8988T (cell line): Measurements from ENCODE around the gene NPAS4.
"Not testable (repeated sequence)": the region's sequence is repeated elsewhere in the genome, so short reads cannot be mapped to it uniquely, and the experiment has no call there.

Experiments used
- DNase-seq: peaks from one replicate; pipeline ENCODE4 v3.0.0; 2011

Gene NPAS4

DNA sequence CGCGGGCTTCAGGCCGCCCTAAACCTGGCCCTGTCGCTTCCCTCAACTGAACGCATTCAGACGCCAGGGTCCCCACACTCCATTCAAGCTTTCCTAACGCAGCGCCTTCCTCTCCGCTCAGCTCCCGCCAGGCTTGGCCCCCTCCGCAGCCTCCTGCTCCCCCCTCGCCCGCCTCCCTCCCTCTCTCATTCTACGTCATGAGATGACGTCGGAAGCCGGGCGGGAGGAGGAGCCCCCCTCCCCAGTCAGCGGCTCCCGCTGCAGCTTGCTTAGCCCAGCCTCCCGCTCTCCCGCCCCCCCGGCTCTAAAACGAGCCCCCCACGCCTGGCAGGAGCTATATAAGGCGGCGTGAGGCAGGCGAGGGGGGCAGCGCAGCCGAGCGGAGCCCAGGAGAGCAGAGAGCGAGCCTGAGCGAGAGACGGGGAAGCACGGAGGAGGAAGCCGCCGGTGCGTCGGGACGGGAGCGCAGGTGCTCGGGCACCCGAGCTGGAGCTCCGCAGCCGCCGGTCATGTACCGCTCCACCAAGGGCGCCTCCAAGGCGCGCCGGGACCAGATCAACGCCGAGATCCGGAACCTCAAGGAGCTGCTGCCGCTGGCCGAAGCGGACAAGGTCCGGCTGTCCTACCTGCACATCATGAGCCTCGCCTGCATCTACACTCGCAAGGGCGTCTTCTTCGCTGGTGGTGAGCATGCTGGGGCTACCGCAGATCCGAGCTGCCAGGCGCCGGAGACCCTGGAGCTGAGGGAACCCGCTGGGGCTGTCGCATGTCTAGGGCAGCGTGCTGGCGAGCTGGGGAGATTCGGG, at the start of gene NPAS4:
TSS of gene NPAS4 (plus strand) at position 365 of the 806 bp plus-strand sequence. CDS start at position 510, 145 bp downstream.
- no peak for DNase-seq

DNA sequence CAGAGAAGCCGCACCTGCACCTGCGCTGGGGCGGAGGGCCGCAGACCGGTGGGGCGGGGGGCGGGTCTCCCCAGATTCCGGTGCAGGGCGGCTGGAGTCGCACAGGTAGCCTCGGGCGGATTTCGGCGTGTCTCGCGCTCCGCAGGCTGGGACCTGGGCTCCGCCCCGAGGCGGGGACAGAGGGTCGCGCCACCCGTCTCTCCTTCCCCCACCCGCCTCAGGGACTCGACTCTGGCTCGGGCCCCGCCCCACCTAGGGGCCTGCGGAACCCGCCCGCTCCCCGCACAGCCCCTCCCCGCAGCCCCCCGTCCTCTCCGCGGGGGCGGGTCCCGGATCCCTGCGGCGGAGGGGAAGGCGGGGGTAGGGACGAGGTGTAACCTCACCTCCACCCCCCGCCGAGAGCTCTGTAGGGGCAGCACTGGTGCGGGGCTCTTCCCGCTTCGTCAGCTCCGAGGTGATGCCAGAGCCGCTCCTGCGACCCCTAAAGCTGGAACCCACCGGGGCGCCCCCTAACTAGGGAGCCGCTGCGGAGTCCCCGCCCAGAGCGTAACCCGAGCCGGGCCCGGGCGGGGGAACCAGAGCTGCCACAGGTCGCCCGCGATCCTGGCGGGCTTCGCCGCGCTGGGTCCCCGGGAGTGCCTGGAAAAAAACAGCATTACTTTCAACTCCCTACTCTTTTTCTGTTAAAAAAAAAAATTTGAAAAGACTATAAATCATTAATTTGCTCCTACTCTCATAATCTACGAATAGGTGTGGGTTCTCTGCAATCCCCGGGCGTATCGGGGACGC, 49.0 kb upstream of the NPAS4 start, which contains the start of gene SLC29A2:
TSS of gene SLC29A2 (minus strand) at position 134 of the 789 bp plus-strand sequence. CDS start 169 bp downstream, outside the sequence.
- DNase-seq = peak; percentile 83

DNA sequence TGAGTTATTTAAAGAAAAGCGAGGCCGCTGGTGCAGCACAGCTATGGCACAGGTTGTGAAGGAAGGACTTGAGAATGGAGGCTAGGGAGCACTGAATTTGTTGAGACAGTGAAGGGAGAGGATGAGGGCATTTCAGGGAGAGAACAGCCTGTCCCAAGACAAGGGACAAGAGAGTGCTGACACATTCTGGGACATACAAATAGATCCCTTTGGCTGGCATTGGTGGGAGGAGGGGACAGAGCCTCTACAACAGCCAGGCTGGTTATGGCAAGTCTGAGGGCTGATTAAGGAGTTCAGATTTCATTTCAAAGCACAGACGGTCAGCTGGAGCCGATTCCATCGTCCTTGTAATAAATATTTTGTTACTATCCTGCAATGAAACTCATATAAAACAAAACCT, 47.6 kb upstream of the NPAS4 start:
- no peak for DNase-seq

DNA sequence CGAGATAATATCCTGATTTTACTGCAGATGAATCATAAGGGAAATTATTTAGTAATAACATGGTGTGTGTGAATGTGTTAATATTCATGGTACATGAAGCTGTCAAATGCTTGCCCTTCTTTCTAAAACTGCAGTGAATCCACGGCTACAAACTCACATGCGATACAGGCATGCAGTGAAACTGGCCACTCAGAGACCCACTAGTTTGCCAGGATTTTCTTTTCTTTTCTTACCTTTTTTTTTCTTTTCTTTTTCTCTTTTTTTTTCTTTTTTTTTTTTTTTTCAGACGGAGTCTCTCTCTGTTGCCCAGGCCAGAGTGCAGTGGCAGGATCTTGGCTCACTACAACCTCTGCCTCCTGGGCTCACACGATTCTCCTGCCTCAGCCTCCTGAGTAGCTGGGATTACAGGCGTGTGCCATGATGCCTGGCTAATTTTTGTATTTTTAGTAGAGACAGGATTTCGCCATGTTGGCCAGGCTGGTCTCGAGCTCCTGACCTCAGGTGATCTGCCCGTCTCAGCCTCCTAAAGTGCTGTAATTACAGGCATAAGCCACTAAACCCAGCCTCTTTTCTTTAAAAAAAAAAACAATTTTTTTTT, 47.0 kb upstream of the NPAS4 start:
- DNase-seq = not testable (repeated sequence)

DNA sequence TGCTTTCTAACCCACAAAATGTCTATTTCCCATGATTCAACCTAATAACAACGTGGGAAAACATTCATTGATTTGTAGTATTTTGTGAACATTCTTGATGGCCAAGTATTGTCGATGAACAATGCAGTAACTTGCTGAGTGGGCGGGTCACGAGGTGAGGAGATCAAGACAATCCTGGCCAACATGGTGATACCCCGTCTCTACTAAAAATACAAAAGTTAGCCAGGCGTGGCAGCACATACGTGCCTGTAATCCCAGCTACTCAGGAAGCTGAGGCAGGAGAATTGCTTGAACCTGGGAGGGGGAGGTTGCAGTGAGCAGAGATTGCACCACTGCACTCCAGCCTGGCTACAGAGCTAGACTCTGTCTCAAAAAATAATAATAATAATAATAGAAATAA, 40.6 kb upstream of the NPAS4 start:
- DNase-seq = not testable (repeated sequence)

DNA sequence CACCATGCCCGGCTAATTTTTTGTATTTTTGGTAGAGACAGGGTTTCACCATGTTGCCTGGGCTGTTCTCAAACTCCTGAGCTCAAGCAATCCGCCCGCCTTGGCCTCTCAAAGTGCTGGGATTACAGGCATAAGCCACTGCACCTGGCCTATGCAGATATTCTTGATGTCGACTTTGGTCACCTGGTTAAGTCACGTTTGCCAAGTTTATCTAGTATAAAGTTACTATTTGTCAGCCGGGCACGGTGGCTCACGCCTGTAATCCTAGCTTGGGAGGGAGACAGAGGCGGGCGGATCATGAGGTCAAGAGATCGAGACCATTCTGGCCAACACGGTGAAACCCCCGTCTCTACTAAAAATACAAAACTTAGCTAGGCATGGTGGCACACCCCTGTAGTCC, 36.5 kb upstream of the NPAS4 start:
- DNase-seq = not testable (repeated sequence)

DNA sequence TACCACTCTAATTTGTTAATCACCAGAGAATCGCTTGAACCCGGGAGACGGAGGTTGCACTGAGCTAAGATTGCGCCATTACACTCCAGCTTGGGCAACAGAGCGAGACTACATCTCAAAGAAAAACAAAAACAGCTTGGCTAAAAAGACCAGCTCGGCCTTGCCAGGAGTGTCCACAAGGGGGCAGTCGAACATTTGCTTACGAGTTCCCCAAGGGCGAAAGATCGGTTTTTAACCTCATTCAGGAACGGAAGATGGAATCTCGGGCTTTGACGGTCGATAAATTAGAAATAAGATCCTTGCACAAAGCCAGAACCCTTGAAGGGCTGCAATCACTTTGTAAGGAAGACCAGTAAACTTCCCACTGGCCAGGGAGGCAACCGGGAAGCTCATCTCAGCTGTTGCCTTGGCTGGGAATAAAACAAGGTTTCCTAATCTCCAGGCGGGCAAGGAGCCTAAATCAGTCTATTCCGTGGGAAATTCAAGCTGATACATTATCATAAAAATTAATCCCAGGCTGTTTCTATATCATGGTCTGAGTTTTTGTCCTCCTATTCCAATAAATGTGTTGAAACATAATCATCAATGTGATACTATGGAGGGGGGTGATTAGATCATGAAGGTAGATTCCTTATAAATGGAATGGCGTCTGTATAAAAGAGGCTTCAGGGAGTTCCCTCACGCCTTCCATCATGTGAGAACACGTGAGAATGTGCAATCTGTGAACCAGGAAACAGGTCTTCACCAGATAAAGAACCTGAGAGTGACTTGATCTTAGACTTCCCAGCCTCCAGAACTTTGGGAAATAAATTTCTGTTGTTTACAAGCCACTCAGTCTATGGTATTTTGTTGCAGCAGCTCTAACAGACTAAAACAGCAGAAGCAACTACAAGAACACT, 34.4 kb upstream of the NPAS4 start:
- no peak for DNase-seq

DNA sequence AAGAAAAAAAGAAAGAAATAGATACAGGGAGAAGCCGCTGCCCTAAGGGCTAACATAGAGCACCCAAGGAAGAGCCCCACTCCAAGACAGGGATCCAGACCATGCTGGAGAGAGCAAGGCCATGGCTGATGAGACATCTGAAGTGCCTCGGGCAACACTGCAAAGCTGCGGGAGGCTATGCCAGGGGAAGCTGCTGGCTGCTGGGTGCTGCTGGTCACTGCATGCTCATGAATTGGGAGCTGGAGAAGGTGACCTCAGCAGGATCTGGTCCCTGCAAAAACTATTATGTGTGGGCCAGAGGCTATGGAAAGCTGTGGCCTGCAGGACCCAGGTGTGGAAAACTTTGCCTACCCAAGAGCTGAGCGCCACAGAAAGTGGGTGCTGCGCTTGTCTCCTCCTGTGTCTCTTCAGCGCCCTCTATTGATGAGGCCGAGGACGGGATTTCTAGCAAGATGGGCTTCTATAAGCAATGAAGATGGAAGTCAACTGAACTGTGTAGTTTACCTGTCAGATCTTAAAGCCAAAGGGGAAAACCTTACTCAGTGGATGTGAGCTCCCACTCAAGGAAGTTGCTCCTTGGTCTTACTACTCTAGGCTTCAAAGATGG, 32.0 kb upstream of the NPAS4 start:
- DNase-seq = no peak

DNA sequence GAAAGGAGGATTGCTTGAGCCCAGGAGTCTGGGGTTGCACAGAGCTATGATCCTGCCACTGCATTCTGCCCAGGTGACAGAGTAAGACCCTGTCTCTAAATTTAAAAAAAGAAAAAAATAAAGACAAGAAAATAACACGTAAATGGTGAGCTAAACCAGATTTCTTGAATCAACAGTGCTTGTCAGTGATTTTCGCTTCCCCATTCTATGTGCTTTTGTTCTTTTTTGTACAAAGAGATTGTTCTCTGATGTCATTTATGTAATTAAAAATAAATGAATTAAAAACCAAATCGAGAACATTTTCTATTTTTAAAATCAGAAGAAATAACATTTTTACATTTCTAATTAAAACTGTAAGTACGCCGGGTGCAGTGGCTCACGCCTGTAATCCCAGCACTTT, 29.5 kb upstream of the NPAS4 start:
- DNase-seq = no peak

DNA sequence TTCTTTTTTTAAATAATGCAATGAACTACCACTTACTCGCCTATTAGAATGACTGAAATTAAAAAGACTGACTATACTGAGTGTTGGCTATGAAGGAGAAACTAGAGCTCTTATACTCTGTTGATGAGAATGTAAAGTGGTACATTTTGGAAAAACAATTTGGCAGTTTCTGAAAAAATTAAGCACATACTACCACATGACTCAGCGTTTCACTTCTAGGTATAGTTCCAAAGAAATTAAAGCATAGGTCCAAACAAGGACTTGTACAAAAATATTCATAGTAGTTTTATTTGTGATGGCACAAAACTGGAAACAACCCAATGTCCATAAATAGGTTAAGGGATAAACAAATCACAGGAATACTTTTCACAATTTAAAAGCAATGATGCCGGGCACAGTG, 26.9 kb upstream of the NPAS4 start:
- no peak for DNase-seq

DNA sequence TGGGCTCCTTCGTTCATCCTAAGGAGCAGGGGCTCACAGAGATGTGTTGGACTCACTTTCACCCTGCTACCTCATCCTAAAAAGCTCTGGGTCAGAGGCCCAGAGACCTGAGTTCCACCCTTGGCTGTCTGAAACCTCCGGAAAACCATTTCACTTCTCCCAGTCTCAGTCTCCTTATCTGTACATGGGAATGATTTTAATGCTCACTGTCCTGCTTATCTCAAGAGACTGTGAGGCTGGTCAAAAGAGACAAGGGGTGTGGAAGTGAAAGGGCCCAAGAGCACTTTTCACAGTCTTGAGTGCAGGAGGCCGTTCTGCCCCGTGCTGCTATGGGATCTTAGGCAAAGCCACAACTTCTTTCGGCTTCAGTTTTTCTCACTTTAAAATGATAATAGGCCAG, 13.2 kb upstream of the NPAS4 start:
- DNase-seq = no peak

DNA sequence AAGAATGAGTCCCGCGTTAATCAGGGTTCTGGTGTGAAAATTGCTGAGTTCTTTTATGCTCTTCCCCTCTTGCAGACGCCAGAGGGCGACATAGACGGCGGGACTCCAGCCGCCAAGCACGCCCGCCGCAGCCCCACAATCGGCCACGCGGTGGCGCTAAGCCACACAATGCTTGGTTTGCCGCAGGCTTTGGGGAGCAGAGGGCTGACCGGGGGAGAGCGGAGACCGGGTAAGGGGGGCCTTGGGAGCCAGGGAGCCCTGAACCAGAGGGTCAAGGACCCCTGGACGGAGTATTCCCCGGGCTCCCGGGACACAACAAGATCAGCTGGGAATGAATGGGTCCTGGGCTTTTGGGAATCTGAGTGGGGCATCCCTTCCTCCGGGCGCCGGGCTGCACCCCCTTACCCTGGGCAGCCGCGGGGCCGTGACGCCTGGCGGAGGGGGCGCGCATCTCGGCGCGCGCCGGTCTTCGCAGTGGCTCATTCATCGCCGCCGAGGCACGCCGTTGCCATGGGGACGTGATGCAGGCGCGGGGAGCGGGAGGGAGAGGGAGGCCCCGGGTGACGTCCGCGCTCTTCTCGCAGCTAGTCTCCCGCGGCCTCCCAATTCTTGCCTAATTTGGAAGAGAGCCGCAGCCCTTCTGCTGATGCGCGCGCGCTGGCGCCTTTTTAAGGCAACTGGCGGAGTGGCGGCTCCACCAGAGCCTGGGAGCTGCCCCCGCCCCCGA, 12.2 kb upstream of the NPAS4 start:
- DNase-seq = peak; percentile 99

DNA sequence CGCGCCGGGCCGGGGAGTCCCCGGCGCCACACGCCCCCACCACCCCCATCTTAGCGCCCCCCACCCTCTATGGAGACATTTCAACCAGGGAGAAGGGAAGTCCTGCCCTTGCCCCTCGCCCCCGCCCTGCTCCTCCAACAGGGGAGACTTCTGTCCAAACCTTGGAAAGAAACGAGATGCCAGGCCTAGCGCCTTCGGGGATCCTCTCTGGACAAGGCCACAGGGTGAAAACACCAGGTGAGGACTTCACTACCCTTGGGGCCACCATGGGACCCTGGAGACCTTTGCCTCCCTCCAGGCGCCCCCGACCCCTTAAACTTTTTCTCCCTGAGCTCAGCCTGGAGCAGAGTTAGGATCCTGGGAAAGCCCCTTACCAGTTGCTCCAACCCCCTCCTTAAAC, 11.6 kb upstream of the NPAS4 start:
- no peak for DNase-seq

DNA sequence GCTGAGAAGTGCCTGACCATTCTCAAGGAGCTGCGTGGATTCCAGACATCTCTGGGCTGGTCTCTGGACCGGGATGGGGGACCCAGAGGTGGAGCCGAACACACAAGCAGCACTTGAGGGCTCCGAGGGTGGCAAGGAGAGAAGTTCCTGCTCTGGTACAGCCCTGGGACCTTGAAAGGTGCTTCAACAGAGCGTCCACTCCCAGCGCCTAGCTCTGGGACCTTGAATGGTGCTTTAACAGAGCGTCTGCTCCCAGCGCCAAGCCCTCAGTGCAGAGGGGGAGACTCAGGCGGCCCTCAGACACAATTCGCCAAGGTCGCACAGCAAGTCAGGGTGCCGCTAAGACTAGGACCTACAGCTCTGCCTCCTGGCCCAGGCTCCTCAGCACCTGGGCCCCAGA, 10.6 kb upstream of the NPAS4 start:
- DNase-seq = no peak

DNA sequence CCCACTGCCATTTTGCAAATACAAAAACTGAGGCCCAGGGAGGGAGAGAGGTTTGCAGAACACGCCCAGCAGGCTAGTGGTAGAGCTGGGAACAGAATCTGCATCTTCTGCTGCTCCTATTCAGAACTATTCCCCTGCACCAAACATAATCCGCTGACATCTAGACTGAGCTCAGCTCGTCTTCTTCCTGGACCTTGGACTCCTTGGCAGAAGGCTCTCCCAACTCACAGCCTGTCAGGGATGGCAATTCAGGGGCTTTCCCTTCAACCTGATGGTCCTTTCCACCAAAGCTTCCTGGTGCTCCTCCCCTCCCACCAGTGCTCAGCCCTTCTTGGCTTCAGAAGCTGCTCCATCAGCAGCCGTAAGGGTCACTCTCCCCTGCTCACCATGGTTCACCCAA, 9.5 kb upstream of the NPAS4 start:
- DNase-seq = no peak

DNA sequence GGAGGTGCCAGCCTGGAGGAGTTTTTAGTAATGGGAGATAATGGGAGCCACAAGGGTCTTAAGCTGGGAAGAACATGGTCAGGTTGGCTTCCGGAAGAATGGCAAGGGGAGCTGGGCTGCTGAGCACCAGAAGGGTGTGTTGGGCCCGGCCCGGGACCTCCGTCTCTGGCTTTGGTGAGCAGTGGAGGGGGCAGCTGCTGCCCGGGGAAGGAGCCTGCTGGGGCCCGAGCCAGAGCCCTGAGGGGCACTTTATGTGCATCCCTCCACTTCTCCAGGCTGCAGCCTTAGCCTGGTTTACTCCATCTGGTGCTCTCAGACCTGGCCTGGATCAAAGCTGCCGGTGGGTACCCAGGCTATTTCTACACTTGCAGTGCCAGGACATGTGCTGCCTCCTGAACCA, 8.7 kb upstream of the NPAS4 start:
- DNase-seq = no peak

DNA sequence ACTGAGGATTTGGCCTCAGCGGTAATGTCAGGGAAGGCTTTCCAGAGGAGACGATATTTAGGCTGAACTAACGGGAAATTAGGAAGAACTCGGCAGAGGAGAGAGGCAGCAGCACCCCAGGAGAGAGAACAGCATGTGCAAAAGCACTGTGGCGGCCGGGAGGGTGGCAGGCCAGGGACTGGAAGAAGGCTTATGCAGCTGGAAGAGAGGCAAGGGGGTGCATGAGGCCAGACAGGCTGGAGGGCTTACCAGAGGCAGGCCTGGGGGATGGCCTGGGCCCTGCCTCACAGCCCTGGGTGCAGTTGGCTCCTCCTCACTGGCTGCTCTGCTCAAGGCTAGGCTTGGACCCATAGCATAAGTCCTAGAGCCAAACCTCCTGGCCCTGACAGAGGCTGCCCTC, 7.7 kb upstream of the NPAS4 start:
- no peak for DNase-seq

DNA sequence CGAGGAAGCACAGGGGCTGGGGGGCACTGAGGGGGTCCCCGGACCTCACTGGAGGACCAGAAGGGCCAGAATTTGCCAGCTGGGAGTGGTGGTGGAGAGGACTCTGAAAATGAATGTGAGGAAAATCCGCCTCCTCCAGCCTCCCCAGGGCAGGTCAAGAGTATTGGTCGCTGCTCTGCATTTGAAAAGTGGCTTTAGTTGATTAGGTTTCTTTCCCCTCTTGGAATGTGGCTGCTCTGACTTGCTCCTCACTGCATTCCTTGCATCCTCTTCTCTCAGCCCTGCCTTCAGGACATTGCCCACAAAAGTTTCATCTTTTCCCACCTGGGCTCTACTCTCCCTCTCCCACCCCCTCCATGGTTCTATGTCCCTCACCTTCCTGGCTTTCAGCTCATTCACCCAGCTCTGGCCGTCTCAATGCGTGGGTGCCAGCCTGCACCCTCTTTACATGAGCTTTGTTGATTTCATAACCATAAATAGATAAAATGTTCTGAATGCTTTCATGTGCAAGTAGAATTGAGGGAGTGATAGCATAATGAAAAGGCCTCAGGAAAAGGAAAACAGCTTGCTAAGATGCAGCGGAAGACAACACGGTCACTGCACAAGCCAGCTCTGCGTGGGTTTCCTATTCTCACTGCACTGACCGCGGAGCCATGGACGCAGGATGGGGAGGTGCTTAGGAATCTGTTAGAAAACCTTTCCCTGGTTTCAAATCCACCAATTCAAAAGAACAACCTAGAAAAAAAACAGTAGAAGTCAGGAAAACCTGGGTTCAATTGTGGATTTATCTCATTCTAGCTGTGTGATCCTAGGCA, 6.5 kb upstream of the NPAS4 start:
- no peak for DNase-seq

DNA sequence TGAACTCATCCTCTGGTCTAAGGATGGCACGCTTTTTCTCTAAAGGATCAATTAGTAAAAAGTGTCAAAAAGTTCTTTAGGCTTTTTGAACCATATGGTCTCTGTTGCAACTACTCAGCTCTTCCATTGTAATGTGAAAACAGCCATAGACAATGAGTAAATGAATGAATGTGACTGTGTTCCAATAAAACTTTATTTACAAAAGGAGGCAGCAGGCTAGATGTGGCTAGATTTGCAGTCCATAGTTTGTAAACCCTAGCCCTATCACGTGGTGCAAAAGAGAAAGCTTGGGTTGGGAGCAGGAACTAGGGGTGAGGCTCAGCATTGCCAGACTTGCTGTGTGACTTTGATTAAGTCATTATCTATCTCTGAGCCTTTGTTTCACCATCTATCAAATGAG, 5.4 kb upstream of the NPAS4 start:
- DNase-seq = no peak

DNA sequence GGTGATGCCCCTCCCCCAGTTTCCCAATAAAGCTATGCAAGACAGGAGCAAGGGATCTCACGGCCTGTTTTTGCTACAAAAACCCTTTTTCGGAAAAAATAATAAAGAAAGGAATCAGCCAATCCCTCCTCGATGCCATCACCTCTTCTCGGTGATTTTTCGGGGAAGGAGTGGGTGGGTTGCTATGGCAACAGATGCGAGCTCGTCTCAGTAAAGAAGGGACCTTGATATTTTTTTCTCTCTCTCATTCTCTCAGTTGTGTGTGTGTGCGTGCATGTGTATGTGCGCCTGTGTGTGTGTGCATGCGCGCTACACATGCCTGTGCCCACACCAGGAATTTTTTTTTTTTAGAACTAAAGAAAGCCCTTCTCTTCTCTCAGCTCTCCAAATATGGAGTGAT, 3.8 kb upstream of the NPAS4 start:
- no peak for DNase-seq
